Breast epithelium (tissue), 3 donors: ENCODE measurements around the gene GNPTG.

Source experiments
- POLR2A ChIP-seq: fragments of 450-650 bp; IDR thresholded peaks from one replicate; pipeline ENCODE4 v1.6.1; 2016; ENCODE audit warnings: antibody characterized with exemption, mild to moderate bottlenecking, moderate library complexity
- TF ChIP-seq, protein P1 (sequence below), 3 donors: fragments of 450-650 bp; IDR thresholded peaks; one replicate each; pipeline ENCODE4 v1.5.1; 2016 to 2017; ENCODE audit warnings: antibody characterized with exemption in 3 of 3, mild to moderate bottlenecking in 3 of 3, moderate library complexity in 3 of 3

DNA sequence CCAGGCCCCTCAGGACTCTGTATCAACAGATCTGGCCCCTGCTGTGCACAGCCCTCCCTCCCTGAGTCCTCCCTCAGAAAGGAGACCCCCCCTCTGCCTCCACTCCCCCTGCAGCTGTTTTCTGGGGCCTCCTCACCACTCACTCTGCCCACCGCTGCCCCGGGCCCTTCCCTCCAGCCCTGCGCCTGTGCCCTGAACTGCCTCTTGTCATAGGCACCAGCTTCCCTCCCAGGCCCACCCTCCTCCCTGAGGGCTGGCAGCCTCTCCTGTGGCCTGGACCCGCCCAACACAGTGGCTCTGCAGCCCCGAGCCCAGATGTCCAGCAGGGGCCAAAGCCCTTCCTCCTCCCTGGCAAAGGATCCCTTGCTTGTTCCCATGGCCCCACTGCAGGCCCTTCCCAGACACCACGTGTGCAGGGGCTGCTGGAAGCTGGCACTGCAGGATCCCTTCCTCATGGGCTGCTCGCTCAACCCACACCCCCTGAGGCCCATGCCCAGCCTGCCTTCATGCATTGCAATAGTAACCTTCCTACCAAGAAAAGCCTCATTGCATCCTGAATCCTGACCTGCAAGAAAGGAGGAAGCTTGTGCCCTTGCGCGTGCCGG is 25.8 kb downstream of the GNPTG start:
- TF ChIP-seq, protein P1, sequence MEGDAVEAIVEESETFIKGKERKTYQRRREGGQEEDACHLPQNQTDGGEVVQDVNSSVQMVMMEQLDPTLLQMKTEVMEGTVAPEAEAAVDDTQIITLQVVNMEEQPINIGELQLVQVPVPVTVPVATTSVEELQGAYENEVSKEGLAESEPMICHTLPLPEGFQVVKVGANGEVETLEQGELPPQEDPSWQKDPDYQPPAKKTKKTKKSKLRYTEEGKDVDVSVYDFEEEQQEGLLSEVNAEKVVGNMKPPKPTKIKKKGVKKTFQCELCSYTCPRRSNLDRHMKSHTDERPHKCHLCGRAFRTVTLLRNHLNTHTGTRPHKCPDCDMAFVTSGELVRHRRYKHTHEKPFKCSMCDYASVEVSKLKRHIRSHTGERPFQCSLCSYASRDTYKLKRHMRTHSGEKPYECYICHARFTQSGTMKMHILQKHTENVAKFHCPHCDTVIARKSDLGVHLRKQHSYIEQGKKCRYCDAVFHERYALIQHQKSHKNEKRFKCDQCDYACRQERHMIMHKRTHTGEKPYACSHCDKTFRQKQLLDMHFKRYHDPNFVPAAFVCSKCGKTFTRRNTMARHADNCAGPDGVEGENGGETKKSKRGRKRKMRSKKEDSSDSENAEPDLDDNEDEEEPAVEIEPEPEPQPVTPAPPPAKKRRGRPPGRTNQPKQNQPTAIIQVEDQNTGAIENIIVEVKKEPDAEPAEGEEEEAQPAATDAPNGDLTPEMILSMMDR (IDR thresholded peaks at IDR 0.05), result no peak
- TF ChIP-seq POLR2A, result no peak
